PC-9 (cell line): ENCODE results near the gene INSYN2B. TPM values are rescaled to one million over a fixed set of nuclear protein-coding genes. Genes with fewer than 3 reads are reported as not detected.

ENCODE experiments used
- BruUV-seq: library from RNA; stranded (reverse); fragments of 400-500 nt; replicated peaks from 2 replicates; lab custom pipeline; 2021; lab: Mats Ljungman, UMichigan
- CTCF ChIA-PET: fragments of 300-600 bp; sonication (Branson Sonifier 250); formaldehyde crosslinking; loops from one replicate; lab custom pipeline; 2022; ENCODE audit warnings: antibody characterized with exemption; lab: Charles Lee
- POLR2A ChIA-PET: fragments of 300-600 bp; sonication (Branson Sonifier 250); formaldehyde crosslinking; loops from one replicate; lab custom pipeline; 2022; ENCODE audit warnings: antibody characterized with exemption; ENCODE audit not compliant: unreplicated experiment; lab: Charles Lee
- DNase-seq, 2 experiments: peaks; one replicate each; pipeline versions ENCODE4 v3.0.0 to v3.0.0-alpha.2; 2015 to 2022; ENCODE audit warnings: mixed read lengths in 1 of 2
- H2AFZ ChIP-seq: fragments of 200-600 bp; sonication (generic); 2 replicates; pipeline ENCODE4 v1.8.1; 2017; ENCODE audit warnings: antibody characterized with exemption
- H3F3A ChIP-seq: fragments of 200-600 bp; sonication (generic); 2 replicates; pipeline ENCODE4 v1.8.1; 2017; ENCODE audit warnings: antibody characterized with exemption, mild to moderate bottlenecking, low read depth; ENCODE audit not compliant: insufficient read depth
- H3K27ac ChIP-seq: fragments of 200-600 bp; sonication (generic); 2 replicates; pipeline ENCODE4 v1.6.1; 2016; ENCODE audit warnings: mixed run types
- H3K27me3 ChIP-seq: fragments of 200-600 bp; sonication (generic); 2 replicates; pipeline ENCODE4 v1.6.1; 2016; ENCODE audit warnings: low read depth, mixed run types; ENCODE audit not compliant: insufficient read depth
- H3K36me3 ChIP-seq: fragments of 200-600 bp; sonication (generic); 2 replicates; pipeline ENCODE4 v1.6.1; 2016; ENCODE audit warnings: low read depth, mixed run types
- H3K4me1 ChIP-seq: fragments of 200-600 bp; sonication (generic); replicated peaks from 2 replicates; pipeline ENCODE4 v1.6.1; 2016; ENCODE audit warnings: mixed run types; ENCODE audit not compliant: insufficient read depth
- H3K4me2 ChIP-seq: fragments of 200-600 bp; sonication (generic); 2 replicates; pipeline ENCODE4 v1.6.1; 2017; ENCODE audit warnings: mixed run types
- H3K4me3 ChIP-seq: fragments of 200-600 bp; sonication (generic); 2 replicates; pipeline ENCODE4 v1.6.1; 2016; ENCODE audit warnings: mixed run types
- H3K79me2 ChIP-seq: fragments of 200-600 bp; sonication (generic); 2 replicates; pipeline ENCODE4 v1.6.1; 2017; ENCODE audit warnings: low read depth, mixed run types
- H3K9me2 ChIP-seq: fragments of 200-600 bp; sonication (generic); 2 replicates; pipeline ENCODE4 v1.8.1; 2017; ENCODE audit warnings: mild to moderate bottlenecking; ENCODE audit not compliant: insufficient read depth
- H3K9me3 ChIP-seq: fragments of 200-600 bp; sonication (generic); 2 replicates; pipeline ENCODE4 v1.8.1; 2016; ENCODE audit warnings: low read depth; ENCODE audit not compliant: insufficient read depth
- H4K20me1 ChIP-seq: fragments of 200-600 bp; sonication (generic); 2 replicates; pipeline ENCODE4 v1.8.1; 2017; ENCODE audit not compliant: insufficient read depth
- CTCF ChIP-seq: fragments of 200-600 bp; sonication (generic); conservative IDR thresholded peaks from 2 replicates; pipeline ENCODE4 v1.6.1; 2017; ENCODE audit warnings: mixed run types, antibody characterized with exemption, mild to moderate bottlenecking, moderate library complexity
- EZH2 ChIP-seq: fragments of 200-600 bp; sonication (generic); IDR thresholded peaks from 2 replicates; pipeline ENCODE4 v1.8.0; 2017; ENCODE audit warnings: antibody characterized with exemption, low read depth
- intact Hi-C: fragments of 100-400 bp; cut with micrococcal nuclease; formaldehyde crosslinking; loops from one replicate; pipeline ENCODE4 v1.10.0; 2022; ENCODE audit not compliant: unreplicated experiment
- total RNA-seq: library from RNA; stranded (reverse); gene quantifications from 2 replicates; pipeline ENCODE4 v1.2.3, GENCODE V29; 2021

INSYN2B gene
- total RNA-seq, 1 experiment from 2014 or later = not detected

GRCh38 chr5:169893010-169893409, 87.3 kb downstream of the INSYN2B start:
- Histone ChIP-seq H3K9me2 (no peaks in the 10 kb centered on the region), H3K27ac (no peak overlapping the region), H3K27me3 (no peaks in the 10 kb centered on the region), H3K4me2 (peak overlapping the region; percentile 37), H3K9me3 (no peaks in the 10 kb centered on the region), H3K36me3 (no peaks in the 10 kb centered on the region), H3K79me2 (no peaks in the 10 kb centered on the region), H3F3A (no peaks in the 10 kb centered on the region; the same call in 1 of the 2 replicates), H2AFZ (no peak overlapping the region), H4K20me1 (no peaks in the 10 kb centered on the region), H3K4me1 (peaks cover 14% of the 10 kb centered on the region), H3K4me3 (no peak overlapping the region)
- BruUV-seq = no TSS peak
- intact Hi-C loops = no loop called here
- CTCF ChIA-PET = no interaction called here
- peak in 1 of 2 experiments; percentile 40 for DNase-seq
- POLR2A ChIA-PET = no interaction called here
- TF ChIP-seq EZH2 (no peak), CTCF (no peak)

- intact Hi-C loops = no loop called here
- ChIA-PET CTCF (no interaction called here), POLR2A (no interaction called here)
- Histone ChIP-seq H3K36me3 (no peaks in the 10 kb centered on the region), H3K27ac (no peak overlapping the region), H3K4me3 (no peak overlapping the region), H3K4me1 (peaks cover 14% of the 10 kb centered on the region), H2AFZ (no peak overlapping the region), H3K27me3 (no peaks in the 10 kb centered on the region), H3K9me3 (no peaks in the 10 kb centered on the region), H3K79me2 (no peaks in the 10 kb centered on the region), H3K4me2 (no peak overlapping the region), H3F3A (no peaks in the 10 kb centered on the region; the same call in 1 of the 2 replicates), H3K9me2 (no peaks in the 10 kb centered on the region), H4K20me1 (no peaks in the 10 kb centered on the region)
- TF ChIP-seq EZH2 (no peak), CTCF (no peak)
- no TSS peak for BruUV-seq
- no peak for DNase-seq
Observed at GRCh38 chr5:169889572-169889971, 90.7 kb downstream of the INSYN2B start.

GRCh38 chr5:169886677-169887076, 93.6 kb downstream of the INSYN2B start:
- ChIA-PET CTCF (no interaction called here), POLR2A (no interaction called here)
- H4K20me1 ChIP-seq = no peaks in the 10 kb centered on the region
- H3K4me1 ChIP-seq = no peaks in the 10 kb centered on the region
- no peaks in the 10 kb centered on the region for H3K9me2 ChIP-seq
- H3F3A ChIP-seq = no peaks in the 10 kb centered on the region
- intact Hi-C loops = no loop called here
- no peak for TF ChIP-seq EZH2
- TF ChIP-seq CTCF = no peak
- no TSS peak for BruUV-seq
- no peaks in the 10 kb centered on the region for H3K9me3 ChIP-seq
- DNase-seq = no peak
- H2AFZ ChIP-seq = no peak overlapping the region
- H3K27ac ChIP-seq = no peak overlapping the region
- no peak overlapping the region for H3K4me2 ChIP-seq
- no peaks in the 10 kb centered on the region for H3K27me3 ChIP-seq
- H3K79me2 ChIP-seq = no peaks in the 10 kb centered on the region
- no peak overlapping the region for H3K4me3 ChIP-seq
- no peaks in the 10 kb centered on the region for H3K36me3 ChIP-seq
